Esophagus squamous epithelium (tissue), 4 donors: ENCODE measurements around the gene ADAMTS2.

ENCODE experiments used
- CTCF ChIP-seq, 6 experiments: fragments of 450-650 bp in 4 of 6; fragments of 200-600 bp in 2 of 6; sonication (generic) in 2 of 6; IDR thresholded peaks; one replicate each; pipeline ENCODE4 v1.5.1; 2016 to 2019; ENCODE audit warnings: antibody characterized with exemption in 6 of 6, mild to moderate bottlenecking in 4 of 6, moderate library complexity in 4 of 6
- POLR2A ChIP-seq, 4 donors: fragments of 450-650 bp; IDR thresholded peaks; one replicate each; pipeline ENCODE4 v1.6.1; 2017; ENCODE audit warnings: antibody characterized with exemption in 4 of 4, mild to moderate bottlenecking in 4 of 4, moderate library complexity in 3 of 4

GRCh38 chr5:179387151-179388110, 42.2 kb upstream of the ADAMTS2 start:
- TF ChIP-seq CTCF (IDR thresholded peaks at IDR 0.05) (no peak), POLR2A (IDR thresholded peaks at IDR 0.05) (no peak)
